Testis (tissue), 2 donors: ENCODE data around the gene DAB1.

Experiments
- CTCF ChIP-seq, 3 experiments: fragments of 450-650 bp in 2 of 3; fragments of 200-600 bp in 1 of 3; sonication (generic) in 1 of 3; IDR thresholded peaks; one replicate each; pipeline ENCODE4 v1.5.1; 2016 to 2019; ENCODE audit warnings: antibody characterized with exemption in 3 of 3, mild to moderate bottlenecking in 2 of 3, moderate library complexity in 1 of 3
- POLR2A ChIP-seq: fragments of 450-650 bp; IDR thresholded peaks from one replicate; pipeline ENCODE4 v1.6.1; 2017; ENCODE audit warnings: antibody characterized with exemption, mild to moderate bottlenecking, moderate library complexity

GRCh38 chr1:57272601-57273000 lies 151.3 kb downstream of the DAB1 start:
- no peak for TF ChIP-seq POLR2A
- TF ChIP-seq CTCF (IDR thresholded peaks at IDR 0.05) = no peak
